Measurements from ENCODE around the gene RDH13.
"Not testable (repeated sequence)": the region's sequence is repeated elsewhere in the genome, so short reads cannot be mapped to it uniquely, and the experiment has no call there.

RDH13 gene

GRCh38 chr19:55056827-55057226 is 6.1 kb downstream of the RDH13 start:
- H3K27ac ChIP-seq = no peak overlapping the region
- H3K4me3 ChIP-seq = no peak overlapping the region

GRCh38 chr19:55053735-55054134 is 9.2 kb downstream of the RDH13 start:
- no peak overlapping the region for H3K4me3 ChIP-seq
- H3K27ac ChIP-seq = no peak overlapping the region

GRCh38 chr19:55050749-55051532 is 12.0 kb downstream of the RDH13 start:
- H3K4me3 ChIP-seq = no peak overlapping the region
- H3K27ac ChIP-seq = peak overlapping the region in 1 of 21 experiments; percentile 32

GRCh38 chr19:55048446-55048845 is 14.5 kb downstream of the RDH13 start:
- no peak overlapping the region for H3K4me3 ChIP-seq
- no peak overlapping the region for H3K27ac ChIP-seq

- H3K4me3 ChIP-seq = no peak overlapping the region
- H3K27ac ChIP-seq = no peak overlapping the region
These were observed 15.0 kb downstream of the RDH13 start for GRCh38 chr19:55047951-55048350.

- no peak overlapping the region for H3K27ac ChIP-seq
- no peak overlapping the region for H3K4me3 ChIP-seq
These were observed 15.8 kb downstream of the RDH13 start for GRCh38 chr19:55046975-55047622.

- Histone ChIP-seq H3K4me3 (no peak overlapping the region), H3K27ac (no peak overlapping the region)
These were observed 17.9 kb downstream of the RDH13 start for GRCh38 chr19:55044771-55045716.

GRCh38 chr19:55044286-55044685 is 18.7 kb downstream of the RDH13 start:
- H3K4me3 ChIP-seq = no peak overlapping the region
- H3K27ac ChIP-seq = no peak overlapping the region

- no peak overlapping the region for H3K27ac ChIP-seq
These were observed 20.3 kb downstream of the RDH13 start for GRCh38 chr19:55042688-55043087.

GRCh38 chr19:55042344-55042678 is 20.6 kb downstream of the RDH13 start:
- no peak overlapping the region for H3K27ac ChIP-seq

More at GRCh38 chr19:55042688-55043087, 20.3 kb downstream of the RDH13 start:
- H3K4me3 ChIP-seq = no peak overlapping the region

GRCh38 chr19:55041627-55042343 is 21.2 kb downstream of the RDH13 start:
- no peak overlapping the region for H3K4me3 ChIP-seq
- H3K27ac ChIP-seq = no peak overlapping the region

More at GRCh38 chr19:55042344-55042678, 20.6 kb downstream of the RDH13 start:
- no peak overlapping the region for H3K4me3 ChIP-seq

GRCh38 chr19:55041244-55041626 is 21.7 kb downstream of the RDH13 start:
- Histone ChIP-seq H3K4me3 (no peak overlapping the region), H3K27ac (no peak overlapping the region)

GRCh38 chr19:55040654-55041053 is 22.3 kb downstream of the RDH13 start:
- H3K4me3 ChIP-seq, H3K27ac ChIP-seq: not testable (repeated sequence)

- H3K4me3 ChIP-seq, H3K27ac ChIP-seq: not testable (repeated sequence)
These were observed 25.3 kb downstream of the RDH13 start for GRCh38 chr19:55037603-55038002.

GRCh38 chr19:55036058-55036457 is 26.9 kb downstream of the RDH13 start:
- H3K27ac ChIP-seq = no peak overlapping the region
- no peak overlapping the region for H3K4me3 ChIP-seq

GRCh38 chr19:55034751-55035150 is 28.2 kb downstream of the RDH13 start:
- Histone ChIP-seq H3K4me3 (no peak overlapping the region), H3K27ac (no peak overlapping the region)

GRCh38 chr19:55032976-55033643 is 29.8 kb downstream of the RDH13 start:
- H3K27ac ChIP-seq = not testable (repeated sequence)

GRCh38 chr19:55032170-55032800 is 30.7 kb downstream of the RDH13 start:
- Histone ChIP-seq H3K4me3 (no peak overlapping the region), H3K27ac (no peak overlapping the region)

More at GRCh38 chr19:55032976-55033643, 29.8 kb downstream of the RDH13 start:
- H3K4me3 ChIP-seq = not testable (repeated sequence)

GRCh38 chr19:55031178-55031577 is 31.8 kb downstream of the RDH13 start:
- no peak overlapping the region for H3K27ac ChIP-seq
- no peak overlapping the region for H3K4me3 ChIP-seq

Data from skin epidermis (tissue), 12 donors.